ENCODE results near the gene ACIN1.

ACIN1 gene

DNA sequence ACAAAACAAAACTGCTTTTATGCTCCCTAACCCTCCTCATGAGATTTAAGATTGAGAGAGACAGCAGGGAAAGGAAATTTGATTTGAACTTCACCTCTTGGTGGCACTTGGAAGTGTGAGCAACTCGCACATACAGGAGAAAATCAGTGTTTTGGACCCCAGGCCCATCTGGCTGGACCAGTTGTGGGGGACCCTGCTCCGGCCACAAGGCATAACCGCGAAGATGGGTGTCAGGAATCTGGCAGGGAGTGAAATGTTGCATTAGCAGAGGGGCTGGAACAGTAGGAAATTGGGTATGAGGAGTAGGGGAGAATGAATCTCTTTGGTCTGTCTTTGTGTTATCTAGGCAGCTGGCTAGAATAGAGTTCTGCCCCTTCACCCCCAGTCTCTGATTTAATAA, 8.6 kb upstream of the ACIN1 start:
- TF ChIP-seq EZH2 (IDR thresholded peaks at IDR 0.05; ENCODE audit: borderline replicate concordance, low read length) = no peak
- no peak for TF ChIP-seq CTCF (IDR thresholded peaks at IDR 0.05; ENCODE audit: low read length)
- no peaks in the 10 kb centered on the region for H3K79me2 ChIP-seq (ENCODE audit: insufficient read depth, low read length)
- H3K27me3 ChIP-seq (ENCODE audit: insufficient read depth, low read length) = no peaks in the 10 kb centered on the region
- no peaks in the 10 kb centered on the region for H4K20me1 ChIP-seq (ENCODE audit: insufficient read depth, low read length)
- no peak overlapping the region for H3K4me2 ChIP-seq (ENCODE audit: low read length)
- H3F3A ChIP-seq (ENCODE audit: insufficient read depth, low read length) = no peaks in the 10 kb centered on the region
- no peak overlapping the region for H3K9ac ChIP-seq (ENCODE audit: low read length)
- H2AFZ ChIP-seq (ENCODE audit: low read length) = no peak overlapping the region
- H3K27ac ChIP-seq (ENCODE audit: low read depth, low read length, poor library complexity, severe bottlenecking) = no peak overlapping the region
- no peak overlapping the region for H3K4me3 ChIP-seq (ENCODE audit: low read depth, low read length, poor library complexity, severe bottlenecking)
- no peaks in the 10 kb centered on the region for H3K9me2 ChIP-seq (ENCODE audit: low read depth, low read length)
- H3K36me3 ChIP-seq (ENCODE audit: insufficient read depth, low read length) = peaks cover 9% of the 10 kb centered on the region
- H3K4me1 ChIP-seq (ENCODE audit: insufficient read depth, low read length, severe bottlenecking) = no peaks in the 10 kb centered on the region
- H3K9me3 ChIP-seq (ENCODE audit: low read length) = no peaks in the 10 kb centered on the region

GRCh38 chr14:23102801-23103200, 7.9 kb upstream of the ACIN1 start:
- H3K4me1 ChIP-seq (ENCODE audit: insufficient read depth, low read length, severe bottlenecking) = no peaks in the 10 kb centered on the region
- H3K9ac ChIP-seq (ENCODE audit: low read length) = no peak overlapping the region
- H3K9me3 ChIP-seq (ENCODE audit: low read length) = no peaks in the 10 kb centered on the region
- no peaks in the 10 kb centered on the region for H3K27me3 ChIP-seq (ENCODE audit: insufficient read depth, low read length)
- no peak overlapping the region for H3K4me3 ChIP-seq (ENCODE audit: low read depth, low read length, poor library complexity, severe bottlenecking)
- H3K36me3 ChIP-seq (ENCODE audit: insufficient read depth, low read length) = peaks cover 17% of the 10 kb centered on the region
- no peaks in the 10 kb centered on the region for H3F3A ChIP-seq (ENCODE audit: insufficient read depth, low read length)
- no peaks in the 10 kb centered on the region for H3K9me2 ChIP-seq (ENCODE audit: low read depth, low read length)
- H3K4me2 ChIP-seq (ENCODE audit: low read length) = no peak overlapping the region
- H3K27ac ChIP-seq (ENCODE audit: low read depth, low read length, poor library complexity, severe bottlenecking) = no peak overlapping the region
- H4K20me1 ChIP-seq (ENCODE audit: insufficient read depth, low read length) = no peaks in the 10 kb centered on the region
- TF ChIP-seq CTCF (IDR thresholded peaks at IDR 0.05; ENCODE audit: low read length) (no peak), EZH2 (IDR thresholded peaks at IDR 0.05; ENCODE audit: borderline replicate concordance, low read length) (no peak)
- no peak overlapping the region for H2AFZ ChIP-seq (ENCODE audit: low read length)
- no peaks in the 10 kb centered on the region for H3K79me2 ChIP-seq (ENCODE audit: insufficient read depth, low read length)

DNA sequence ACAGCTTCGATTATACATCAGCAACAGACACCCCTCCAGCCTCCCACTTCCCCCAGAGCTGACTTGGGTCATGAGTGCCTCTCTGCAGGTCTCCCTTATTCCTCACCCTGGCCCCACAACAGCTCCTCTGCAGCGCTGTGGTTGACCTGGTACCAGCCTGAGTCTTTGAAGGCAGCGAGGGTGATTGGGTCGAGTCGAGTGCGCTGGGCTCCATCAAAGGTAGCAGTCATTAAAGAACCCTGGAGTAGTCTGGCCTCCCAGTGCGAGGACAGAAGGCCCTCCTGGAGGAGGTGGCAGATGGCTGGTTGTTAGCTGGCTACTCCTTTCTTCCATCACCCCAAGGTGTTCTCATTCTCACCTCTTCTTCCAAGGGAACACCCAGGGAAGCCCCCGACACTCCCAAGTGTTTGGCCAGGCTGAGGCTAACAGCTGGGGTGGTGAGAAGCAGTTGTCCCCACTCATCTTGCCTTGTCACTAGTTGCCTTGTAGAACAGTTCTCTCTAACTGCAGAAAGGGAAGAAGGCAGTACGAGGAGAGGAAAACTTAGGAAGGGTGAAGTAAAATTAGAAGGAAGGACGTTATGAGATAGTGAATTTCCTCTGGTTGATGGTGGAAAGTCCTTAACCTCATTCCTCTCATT, 7.2 kb upstream of the ACIN1 start:
- Histone ChIP-seq H3K9me3 (ENCODE audit: low read length) (no peaks in the 10 kb centered on the region), H3K36me3 (ENCODE audit: insufficient read depth, low read length) (peaks cover 24% of the 10 kb centered on the region), H3K9ac (ENCODE audit: low read length) (no peak overlapping the region), H3K79me2 (ENCODE audit: insufficient read depth, low read length) (no peaks in the 10 kb centered on the region), H3K4me1 (ENCODE audit: insufficient read depth, low read length, severe bottlenecking) (no peaks in the 10 kb centered on the region), H3K4me3 (ENCODE audit: low read depth, low read length, poor library complexity, severe bottlenecking) (no peak overlapping the region), H3K4me2 (ENCODE audit: low read length) (no peak overlapping the region), H3K27me3 (ENCODE audit: insufficient read depth, low read length) (no peaks in the 10 kb centered on the region), H4K20me1 (ENCODE audit: insufficient read depth, low read length) (no peaks in the 10 kb centered on the region), H2AFZ (ENCODE audit: low read length) (no peak overlapping the region), H3K9me2 (ENCODE audit: low read depth, low read length) (no peaks in the 10 kb centered on the region), H3K27ac (ENCODE audit: low read depth, low read length, poor library complexity, severe bottlenecking) (no peak overlapping the region), H3F3A (ENCODE audit: insufficient read depth, low read length) (no peaks in the 10 kb centered on the region)
- TF ChIP-seq CTCF (IDR thresholded peaks at IDR 0.05; ENCODE audit: low read length) = no peak
- TF ChIP-seq EZH2 (IDR thresholded peaks at IDR 0.05; ENCODE audit: borderline replicate concordance, low read length) = no peak

Measured in OCI-LY1 (cell line).